Measurements from ENCODE around the gene NQO1. TPM values are rescaled to one million over a fixed set of nuclear protein-coding genes. Genes with fewer than 3 reads are reported as not detected.

NQO1 gene
- total RNA-seq, 1 donor from 2014 or later, result 36.2 TPM

DNA sequence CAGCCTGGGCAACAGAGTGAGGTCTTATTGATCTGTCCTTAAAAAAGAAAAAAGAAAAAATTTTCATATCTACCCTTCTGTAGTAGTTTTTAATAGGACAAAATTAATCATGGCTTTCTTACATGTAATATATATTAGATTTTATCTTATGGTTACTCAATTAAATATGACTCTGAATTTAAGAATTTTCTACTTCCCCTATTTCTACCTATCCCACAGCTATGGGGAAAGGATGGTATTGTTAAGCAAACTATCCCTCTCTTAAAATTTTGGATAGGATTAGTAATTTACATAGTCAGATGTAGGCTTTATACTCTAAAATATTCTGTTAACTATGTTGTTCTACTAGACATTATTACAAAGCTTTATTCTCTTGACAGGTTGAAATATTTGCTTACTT lies 62.5 kb downstream of the NQO1 start:
- ATAC-seq (no peak), DNase-seq (no peak)
- intact Hi-C loops (cut with micrococcal nuclease), result no loop called here

DNA sequence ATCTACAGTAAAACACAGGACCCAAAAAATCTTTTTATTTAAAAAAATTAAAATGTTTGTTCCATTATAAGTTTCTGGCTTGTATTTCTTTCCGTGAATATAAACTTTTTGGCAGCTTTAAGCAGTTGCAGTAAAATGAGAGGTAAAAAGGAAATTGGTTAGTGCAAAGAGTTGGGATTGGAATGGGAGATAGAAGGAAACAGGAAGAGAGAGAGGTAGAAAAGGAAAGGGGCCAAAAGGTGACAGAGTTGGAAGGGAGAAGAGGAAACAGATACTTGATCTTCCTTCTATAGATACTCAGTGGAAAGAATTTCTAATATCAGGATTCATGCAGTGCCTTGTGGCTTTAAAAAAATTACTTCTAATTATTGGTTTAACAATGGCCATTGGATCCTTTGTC lies 63.5 kb downstream of the NQO1 start:
- intact Hi-C loops (cut with micrococcal nuclease), result no loop called here
- no peak for ATAC-seq
- no peak for DNase-seq

DNA sequence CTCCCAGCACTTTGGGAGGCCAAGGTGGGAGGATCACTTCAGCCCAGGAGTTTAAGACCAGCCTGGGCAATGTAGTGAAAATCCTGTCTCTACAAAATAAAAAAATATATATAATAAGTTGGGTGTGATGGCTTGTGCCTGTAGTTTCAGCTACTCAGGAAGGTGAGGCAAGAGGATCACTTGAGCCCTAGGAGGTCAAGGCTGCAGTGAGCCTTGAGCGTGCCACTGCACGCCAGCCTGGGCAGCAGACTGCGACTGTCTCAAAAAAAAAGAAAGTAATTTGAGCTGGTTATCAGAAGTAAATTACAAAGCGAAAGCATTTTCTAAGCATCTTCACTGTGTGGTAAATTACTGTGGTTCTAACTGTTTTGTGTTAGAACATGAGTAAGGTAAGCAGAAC lies 66.2 kb downstream of the NQO1 start:
- DNase-seq, result no peak
- no peak for ATAC-seq
- intact Hi-C loops (cut with micrococcal nuclease), result no loop called here

Other genes starting within 250 kb of the NQO1 start
- gene NFAT5, start 160.6 kb downstream of the NQO1 start, total RNA-seq, result 14.3 TPM
- gene NOB1, start 28.4 kb upstream of the NQO1 start, total RNA-seq, result 16.8 TPM
- 17.2 TPM for gene WWP2, start 35.8 kb upstream of the NQO1 start, total RNA-seq
- gene CLEC18A, start 224.8 kb upstream of the NQO1 start, total RNA-seq, result 0.27 TPM

Data from left ventricle myocardium superior (tissue), 1 donor.